ENCODE data around the gene FBXL16. TPM values are rescaled to one million over a fixed set of nuclear protein-coding genes. Genes with fewer than 3 reads are reported as not detected.

The FBXL16 gene
- total and polyA plus RNA-seq, 9 of the 15 experiments (the other 6 are each of a cell fraction or from before 2014, with no cell fraction given): 0.21 to 8.2 (median 1.7) TPM

- no peak for TF ChIP-seq CHD7 (IDR thresholded peaks at IDR 0.05; ENCODE audit: low read depth, low read length)
- TF ChIP-seq EP400 (IDR thresholded peaks at IDR 0.05): no peak; the same call in 1 of the 2 replicates
- peak; percentile 48 for TF ChIP-seq ZFX (CRISPR knock-in tag; IDR thresholded peaks at IDR 0.05)
- no peak for TF ChIP-seq ZNF277 (CRISPR knock-in tag; IDR thresholded peaks at IDR 0.05; ENCODE audit: borderline replicate concordance)
- no peak for TF ChIP-seq ILF3 (IDR thresholded peaks at IDR 0.05; ENCODE audit: borderline replicate concordance)
- TF ChIP-seq ETV5 (CRISPR knock-in tag; IDR thresholded peaks at IDR 0.05; ENCODE audit: low read depth): no peak
- TF ChIP-seq SMARCA4 (IDR thresholded peaks at IDR 0.05): 0 out of 2 replicates have a peak, but pooled peaks have one; percentile 34
- peak; percentile 15 to 26; a peak in 2 of 4 replicates for TF ChIP-seq NRF1 (conservative IDR thresholded peaks at IDR 0.05 in 1 of 2, IDR thresholded peaks at IDR 0.05 in 1 of 2)
- no peak for TF ChIP-seq FOXO4 (CRISPR knock-in tag; IDR thresholded peaks at IDR 0.05)
- no peak for TF ChIP-seq SMARCE1 (IDR thresholded peaks at IDR 0.05)
- TF ChIP-seq SIX5 (IDR thresholded peaks at IDR 0.05; ENCODE audit: borderline replicate concordance in 1 of 2, insufficient read depth in 1 of 2, low read depth in 1 of 2, low read length in 2 of 2): no peak
- TF ChIP-seq ASH1L (IDR thresholded peaks at IDR 0.05; ENCODE audit: borderline replicate concordance, low read depth, partially characterized antibody): no peak
Observed at GRCh38 chr16:660459-661183, 45.0 kb downstream of the FBXL16 start (continued).

Measured in K562 (cell line).